Measurements from ENCODE around the gene EPB41L4B. TPM values are rescaled to one million over a fixed set of nuclear protein-coding genes. Genes with fewer than 3 reads are reported as not detected.

EPB41L4B gene
- total RNA-seq, 1 experiment from 2014 or later: under 0.01 TPM

Other genes with a start within 250 kb of the EPB41L4B start
- 47.6 and 49.4 TPM in 2 replicates for gene TMEM245, start 201.1 kb downstream of the EPB41L4B start, total RNA-seq (2014; rRNA removed; shearing (Covaris generic))
- not detected in 2 replicates for gene FRRS1L, start 153.8 kb downstream of the EPB41L4B start, total RNA-seq (2014; rRNA removed; shearing (Covaris generic))
- 1.6 TPM in 2 replicates for gene PTPN3, start 177.2 kb upstream of the EPB41L4B start, total RNA-seq (2014; rRNA removed; shearing (Covaris generic))